AG08395 (cell line): ENCODE measurements around the gene TPSD1.

ENCODE experiments used
- DNase-seq: peaks from one replicate; pipeline ENCODE4 v3.0.0; 2012; ENCODE audit warnings: mixed read lengths, low spot score

Gene TPSD1

GRCh38 chr16:1299868-1300203 is 44.0 kb downstream of the TPSD1 start:
- DNase-seq = no peak

GRCh38 chr16:1300664-1301476 is 45.0 kb downstream of the TPSD1 start:
- peak; percentile 86 for DNase-seq

- no peak for DNase-seq
These were observed 45.7 kb downstream of the TPSD1 start for GRCh38 chr16:1301562-1301961.

GRCh38 chr16:1305823-1306222 is 50.0 kb downstream of the TPSD1 start:
- no peak for DNase-seq

GRCh38 chr16:1306334-1306733 is 50.5 kb downstream of the TPSD1 start:
- DNase-seq = no peak

GRCh38 chr16:1308036-1308976 is 52.4 kb downstream of the TPSD1 start:
- DNase-seq = no peak
